ENCODE results near the gene EXOC6B.

EXOC6B gene

DNA sequence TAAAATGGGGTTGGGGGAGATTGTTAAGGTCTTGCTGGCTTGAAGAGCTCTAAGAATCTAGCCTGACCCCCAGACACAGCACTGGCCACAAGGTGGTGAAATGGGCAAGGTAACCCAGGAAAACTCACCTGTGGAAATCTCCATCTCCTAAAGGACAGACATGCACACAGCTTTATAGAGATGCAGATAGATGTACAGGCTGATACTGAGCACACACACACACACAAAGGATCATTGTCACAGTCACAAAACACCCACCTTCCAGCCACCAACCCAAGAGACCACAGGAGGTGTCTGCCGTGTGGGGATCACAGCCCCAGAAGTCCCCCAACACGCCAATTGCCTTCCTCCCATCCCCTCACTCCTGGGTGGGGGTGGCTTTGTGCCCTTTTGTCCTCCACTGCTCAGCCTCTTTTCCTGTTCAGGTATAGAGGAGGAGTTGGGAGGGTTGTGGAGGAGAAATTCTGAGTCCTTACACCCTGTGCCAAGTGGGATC lies 674.9 kb downstream of the EXOC6B start:
- DNase-seq, result no peak

- DNase-seq, result peak; percentile 71
Measured at GRCh38 chr2:72150157-72150860, 675.5 kb downstream of the EXOC6B start.

GRCh38 chr2:72149556-72150156 lies 676.2 kb downstream of the EXOC6B start:
- no peak for DNase-seq

DNA sequence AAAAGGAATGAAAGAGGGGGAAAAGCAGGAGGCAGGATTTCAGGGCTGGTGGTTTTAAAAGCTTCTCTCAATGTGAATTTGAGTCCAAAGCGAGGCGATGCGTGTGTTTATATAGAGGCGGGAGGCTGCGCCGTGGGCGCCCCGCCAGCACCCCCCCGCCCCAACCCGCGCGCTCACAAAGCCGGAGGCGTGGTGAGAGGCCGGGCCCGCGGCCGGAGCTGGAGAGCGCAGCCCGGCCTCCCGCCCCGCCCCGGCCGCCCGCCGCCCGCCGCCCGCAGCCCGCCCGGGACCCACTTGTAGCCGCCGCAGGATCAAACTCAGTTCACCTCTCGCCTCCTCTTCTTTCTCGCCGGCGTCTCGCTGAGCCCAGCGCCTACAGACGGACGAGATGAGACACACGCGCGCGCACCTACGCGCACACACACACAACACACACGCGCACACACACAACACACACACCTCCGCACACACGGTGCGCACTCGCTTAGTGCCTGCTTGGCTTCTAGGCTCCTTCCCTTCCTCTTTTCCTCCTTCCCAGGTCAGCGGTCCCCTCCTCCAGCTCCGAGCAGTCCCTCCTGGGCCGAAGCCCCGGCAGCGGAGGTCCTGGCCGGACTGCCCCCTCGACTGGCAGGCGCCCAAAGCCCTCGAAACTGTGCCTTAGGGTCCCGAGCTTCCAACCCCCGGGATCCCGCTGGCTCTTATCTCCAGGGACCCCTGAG lies 676.8 kb downstream of the EXOC6B start:
- DNase-seq, result no peak

DNA sequence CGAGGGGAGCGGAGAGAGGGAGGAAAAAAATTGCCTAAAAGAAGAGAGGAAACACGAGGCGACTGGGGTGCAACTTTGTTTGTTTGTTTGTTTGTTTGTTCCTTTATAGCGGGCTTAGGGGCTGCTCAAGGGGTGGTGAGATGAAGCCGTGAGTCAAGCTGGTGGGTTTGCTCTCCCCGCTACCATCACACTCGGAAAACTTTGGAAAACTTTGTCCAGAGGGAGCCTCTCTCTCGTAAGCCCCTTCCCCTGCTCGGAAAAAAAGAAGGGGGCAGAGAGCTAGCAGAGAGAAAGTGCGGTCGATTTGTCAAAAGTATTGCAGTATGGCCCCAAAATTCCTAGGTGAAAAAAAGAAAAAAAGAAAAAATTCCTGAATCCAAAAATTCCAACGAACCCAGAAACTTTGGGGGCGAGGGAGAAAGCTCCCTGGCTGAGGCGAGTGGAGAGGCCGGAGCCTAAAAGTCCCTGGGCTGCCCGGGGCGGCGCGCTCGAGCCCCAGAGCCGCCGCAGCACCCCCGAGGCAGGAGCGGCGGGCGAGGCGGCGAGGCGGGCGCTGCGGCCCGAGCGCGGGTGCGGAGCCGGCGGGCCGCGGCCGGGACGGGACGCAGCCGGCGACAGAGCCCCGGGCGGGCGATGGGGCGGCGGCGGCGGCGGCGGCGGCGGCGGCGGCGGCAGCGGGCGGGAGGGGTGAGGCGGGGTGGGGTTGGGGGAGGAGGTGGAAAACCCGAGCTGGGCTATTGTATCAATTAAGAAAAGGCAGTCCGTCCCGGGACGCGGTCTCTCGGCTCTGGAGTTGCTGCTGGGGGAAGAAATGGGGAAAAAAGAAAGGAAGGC lies 677.6 kb downstream of the EXOC6B start:
- no peak for DNase-seq

GRCh38 chr2:72147303-72147971 lies 678.4 kb downstream of the EXOC6B start, which contains the start of gene CYP26B1:
Gene CYP26B1, minus strand, starts transcription at chr2:72147862. Its CDS starts 28 bp downstream, at chr2:72147834.
- no peak for DNase-seq

DNA sequence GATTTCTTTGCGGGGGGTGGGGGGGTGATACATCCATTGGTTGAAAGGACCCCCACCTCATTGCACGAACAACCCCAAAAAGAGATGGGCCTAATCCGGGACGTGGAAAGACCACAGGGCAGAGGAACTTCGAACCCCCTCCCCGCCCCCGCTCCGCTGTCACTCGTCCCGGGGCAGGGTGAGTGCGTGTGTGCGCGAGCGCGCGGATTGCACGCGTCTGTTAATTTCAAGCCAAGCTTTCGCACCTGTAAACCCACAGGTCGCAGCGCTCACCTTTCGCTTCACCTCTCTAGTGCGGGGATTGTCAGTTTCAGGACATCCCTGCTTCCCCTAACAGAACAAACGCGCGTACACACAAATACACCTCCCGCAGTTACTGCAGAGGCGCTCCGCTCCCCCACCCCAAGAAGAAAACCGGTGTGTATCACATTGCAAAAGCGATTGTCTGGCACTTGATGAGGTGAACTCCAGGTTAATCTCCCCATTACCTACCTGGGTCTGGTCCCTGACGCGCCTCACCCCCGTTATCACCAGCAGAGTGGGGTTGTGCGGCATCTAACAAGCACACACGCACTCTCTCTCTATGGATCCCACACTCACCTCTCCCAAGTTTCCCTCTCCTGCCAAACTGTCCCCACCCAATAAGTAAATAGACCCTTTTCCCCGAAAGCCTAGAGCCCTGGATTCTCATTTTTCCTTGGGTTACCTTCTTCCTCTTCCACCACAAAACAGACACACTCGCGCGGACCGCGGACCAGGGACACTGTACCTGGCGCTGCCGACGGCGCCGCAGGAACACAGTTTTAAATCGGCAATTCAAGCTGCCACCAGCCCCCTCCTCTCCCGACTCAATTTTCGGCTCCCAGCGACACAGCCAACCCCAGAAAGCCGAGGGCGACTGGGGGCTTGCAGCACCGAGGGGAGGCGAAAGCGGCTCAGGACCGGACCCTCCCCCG lies 679.2 kb downstream of the EXOC6B start:
- no peak for DNase-seq

DNA sequence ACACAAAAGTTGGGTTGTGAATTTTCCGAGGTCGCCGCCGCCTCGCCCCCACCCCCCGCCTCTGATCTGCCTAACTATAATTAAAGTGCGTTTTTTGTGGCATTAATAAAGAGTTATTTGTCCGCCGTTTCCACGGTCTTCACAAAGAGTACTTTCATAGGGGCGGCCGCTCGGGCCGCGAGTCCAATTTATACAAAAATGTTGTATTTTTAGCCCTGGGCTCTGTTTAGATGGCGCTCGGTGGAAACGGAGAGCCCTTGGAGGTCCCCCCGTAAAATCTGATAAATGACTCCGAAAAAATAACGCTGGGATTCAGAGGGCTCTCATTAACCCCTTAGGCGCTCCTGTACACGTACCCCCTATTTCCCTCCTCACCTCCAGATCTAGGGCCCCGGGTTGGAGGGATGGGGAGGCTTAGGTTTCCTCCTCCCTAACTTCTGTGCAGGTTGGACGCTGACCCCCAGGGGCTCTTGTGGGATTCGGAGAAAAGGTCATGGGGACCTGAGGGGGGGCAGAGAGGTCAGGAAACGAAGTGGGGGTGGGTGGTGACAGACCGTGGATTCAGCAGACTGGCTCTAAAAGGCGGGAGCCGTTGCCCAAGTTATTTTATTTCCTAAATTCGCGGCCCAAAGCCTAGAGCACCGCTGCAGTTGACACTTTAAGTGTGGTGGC lies 680.0 kb downstream of the EXOC6B start:
- no peak for DNase-seq

- DNase-seq, result no peak
Measured at GRCh38 chr2:72145289-72145657, 680.6 kb downstream of the EXOC6B start.

DNA sequence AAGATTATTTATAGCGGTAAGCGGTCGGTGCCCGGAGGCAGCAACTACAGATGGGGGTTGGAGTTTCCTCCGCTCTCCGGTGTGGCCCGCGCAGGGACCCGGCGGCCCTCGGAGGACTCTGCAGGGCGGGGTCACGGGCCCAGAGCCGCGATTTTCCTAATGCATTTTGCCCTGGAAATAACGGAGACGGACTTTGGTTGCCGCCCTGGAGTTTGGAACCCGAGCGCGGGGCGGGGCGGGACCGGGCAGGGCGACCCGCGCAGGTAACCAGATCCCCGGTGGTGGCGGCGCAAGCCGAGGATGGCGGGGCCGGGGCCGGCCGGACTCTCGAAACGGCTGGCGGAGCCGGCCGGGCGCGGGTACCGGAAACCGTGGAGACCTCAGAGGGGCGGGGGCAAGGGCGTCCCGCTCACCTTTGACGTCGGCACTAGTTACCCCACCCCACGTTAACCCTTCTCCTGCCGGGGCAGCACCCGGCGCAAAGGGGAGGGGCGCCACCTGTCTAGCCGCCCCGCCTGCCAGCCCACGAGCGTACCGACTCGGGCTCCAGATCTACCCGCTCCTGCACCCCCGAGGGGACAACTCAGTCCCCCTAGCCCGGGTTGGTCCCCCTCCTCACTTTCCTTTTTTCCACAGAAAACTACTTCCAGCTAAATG lies 681.1 kb downstream of the EXOC6B start:
- no peak for DNase-seq

DNA sequence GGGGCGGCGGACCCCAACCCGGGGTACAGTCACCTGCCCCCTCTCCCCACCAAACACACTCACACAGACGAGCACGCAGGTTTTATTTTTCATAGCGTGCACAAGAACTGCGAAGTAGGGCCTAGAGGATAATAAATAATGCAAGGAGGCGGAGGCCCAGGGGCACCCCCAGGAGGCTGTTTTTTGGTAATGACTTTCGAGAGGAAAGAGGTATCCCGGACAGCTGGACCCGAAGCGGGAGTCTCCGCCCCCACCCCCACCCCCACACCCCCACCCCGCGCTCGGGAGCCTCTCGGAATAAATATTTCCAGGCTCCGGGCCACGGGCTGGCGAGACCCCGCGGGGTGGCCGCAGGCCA lies 681.6 kb downstream of the EXOC6B start:
- no peak for DNase-seq

DNA sequence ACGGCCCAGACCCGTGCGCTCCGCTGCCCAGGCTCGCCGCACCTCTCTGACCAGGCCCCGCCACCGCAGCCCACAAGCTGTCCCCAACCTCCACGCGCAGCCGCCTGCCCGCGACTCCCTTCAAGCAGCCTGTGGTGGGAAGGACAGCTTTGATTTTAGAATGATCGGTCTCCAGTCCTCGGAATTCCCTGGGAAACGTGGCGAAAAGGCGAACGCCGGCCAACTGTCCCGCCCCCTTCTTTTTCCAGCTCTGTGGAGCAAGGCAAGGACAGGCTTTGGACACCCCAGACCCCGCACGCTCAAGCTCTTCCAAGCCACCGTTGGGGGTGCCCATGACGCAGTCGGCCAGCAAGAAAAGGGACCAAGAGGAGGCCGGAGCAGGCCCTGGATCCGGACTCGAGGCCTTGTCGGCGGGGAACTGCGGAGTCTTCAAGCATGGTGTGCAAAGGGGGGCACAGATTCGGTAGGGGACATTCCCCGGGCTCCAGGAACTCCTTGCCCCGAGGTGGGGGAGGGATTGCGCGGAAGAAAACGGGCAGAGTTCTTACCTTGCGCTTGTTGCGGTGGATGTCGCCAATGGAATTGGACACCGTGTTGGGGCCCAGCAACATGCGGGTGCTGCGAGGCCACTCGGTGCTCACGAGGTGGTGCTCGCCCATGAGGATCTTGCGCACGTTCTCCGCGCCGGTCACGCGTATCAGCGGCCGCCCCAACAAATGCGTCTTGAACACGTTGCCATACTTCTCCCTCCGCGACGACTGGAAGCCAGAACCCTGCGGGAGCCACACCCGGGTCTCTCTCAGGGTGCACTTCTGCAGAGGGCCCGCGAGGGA lies 682.2 kb downstream of the EXOC6B start:
- no peak for DNase-seq

- DNase-seq, result no peak
Measured at GRCh38 chr2:72142570-72143440, 683.0 kb downstream of the EXOC6B start.

GRCh38 chr2:72141881-72142451 lies 683.9 kb downstream of the EXOC6B start:
- DNase-seq, result no peak

GRCh38 chr2:72141032-72141645 lies 684.7 kb downstream of the EXOC6B start:
- DNase-seq, result no peak

DNA sequence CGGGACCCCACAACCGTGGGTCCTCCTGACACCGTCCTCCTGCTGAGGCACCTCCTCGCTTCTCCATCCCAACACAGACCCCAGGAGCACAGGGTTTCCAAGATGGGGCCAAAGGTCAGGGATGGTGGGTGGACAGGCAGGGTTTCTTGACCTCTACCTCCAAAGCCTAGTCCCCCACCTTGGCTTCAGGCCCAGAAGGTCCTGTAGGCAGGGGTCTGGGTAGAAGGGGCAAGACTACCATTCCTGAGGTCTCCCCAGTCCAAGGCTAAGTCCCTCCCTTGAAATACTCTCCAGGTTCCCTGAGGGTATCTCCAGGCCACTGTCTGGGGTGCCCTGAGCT lies 685.2 kb downstream of the EXOC6B start:
- no peak for DNase-seq

GRCh38 chr2:72139874-72140620 lies 685.8 kb downstream of the EXOC6B start:
- DNase-seq, result no peak
